Motor neuron (in vitro differentiated cells): ENCODE data around the gene SYT6. TPM values are rescaled to one million over a fixed set of nuclear protein-coding genes. Genes with fewer than 3 reads are reported as not detected.

ENCODE experiments used
- ATAC-seq, 8 experiments: fragments of 200-7000 bp; cut with Tn5 transposase; replicated peaks in 6 of 8; 2 replicates each; pipeline ENCODE4 v1.8.0; 2021; ENCODE audit warnings: mild to moderate bottlenecking in 8 of 8, moderate library complexity in 8 of 8
- H3K27ac ChIP-seq, 2 donors: fragments of 250-450 bp; sonication (Bioruptor Pico); 2 replicates each; pipeline ENCODE4 v1.9.0; 2021; ENCODE audit warnings: antibody characterized with exemption in 2 of 2, mild to moderate bottlenecking in 2 of 2, moderate library complexity in 1 of 2
- H3K4me1 ChIP-seq, 2 donors: fragments of 250-450 bp; sonication (Bioruptor Pico); replicated peaks in 1 of 2; 2 replicates each; pipeline ENCODE4 v1.6.1; 2021; ENCODE audit warnings: antibody characterized with exemption in 2 of 2, mild to moderate bottlenecking in 2 of 2, moderate library complexity in 1 of 2
- H3K4me3 ChIP-seq, 5 donors: fragments of 250-450 bp; sonication (Bioruptor Pico); 2 replicates each; pipeline ENCODE4 v1.9.0; 2021; ENCODE audit warnings: antibody characterized with exemption in 5 of 5, mild to moderate bottlenecking in 5 of 5, moderate library complexity in 4 of 5
- WGBS, 10 experiments: fragments of 450-650 bp; shearing (Covaris generic); methylation state at CpG; one replicate each; pipeline ENCODE4 v1.0.0; 2022; 5-methylcytosine and 5-hydroxymethylcytosine counted together
- in situ Hi-C, 9 experiments: fragments of 400-800 bp; cut with MboI; loops; one replicate each; pipeline ENCODE4 v1.15.0; 2021; ENCODE audit warnings: low sequenced_read_pairs in 9 of 9, low pct_unique_long_range_greater_than_20kb in 2 of 9; ENCODE audit not compliant: unreplicated experiment in 9 of 9
- total RNA-seq, 8 experiments: library from RNA; unstranded; fragments of 300-600 nt; gene quantifications; 2 replicates each; pipeline versions ENCODE4 v1.2.3 to v1.2.4, GENCODE V29; 2022

Gene SYT6
- total RNA-seq, 8 experiments from 2014 or later, result 0.10 to 13.9 (median 10.7) TPM; not detected in 1

DNA sequence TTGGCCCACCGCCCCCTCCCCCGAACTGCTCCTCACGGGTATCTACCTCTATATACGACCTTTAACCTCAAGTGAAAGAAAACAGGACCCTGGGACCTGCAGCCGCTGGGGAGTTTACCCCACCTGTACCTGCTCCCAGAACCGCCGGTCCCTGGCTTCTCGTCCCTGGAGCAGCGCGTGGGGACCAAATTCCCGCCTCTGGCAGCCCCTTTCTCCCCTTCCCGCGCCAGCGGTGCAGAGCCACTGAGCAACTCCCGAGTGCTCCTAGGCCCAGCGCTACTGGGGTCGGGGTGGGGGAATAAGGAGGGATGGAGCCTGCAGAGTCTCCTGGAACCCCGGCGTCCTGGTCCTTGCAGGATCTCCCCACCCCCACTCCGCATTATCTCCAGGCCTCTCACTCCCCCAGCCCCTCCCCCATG, 1.6 kb downstream of the SYT6 start:
- ATAC-seq, result peak in 5 of 8 experiments; percentile 23 to 45 (median 37)
- Histone ChIP-seq H3K4me1 (peaks cover 20 to 29% of the 10 kb centered on the region in 2 donors), H3K4me3 (peak overlapping the region; percentile 40 to 61 (median 52)), H3K27ac (no peak overlapping the region)
- in situ Hi-C loops, result loop anchor here in 1 of 9 experiments (25.0 kb wide), 1 partner anchor 90 kb away; no protein-coding TSS in a partner anchor
- 0% methylated on average over 1 of the region's 20 CpGs; no CpG with 5 or more reads in 9 of the 10 experiments for WGBS, 10 experiments

- in situ Hi-C loops, result loop anchor here in 1 of 9 experiments (25.0 kb wide), 1 partner anchor 88 kb away; no protein-coding TSS in a partner anchor
- no peak overlapping the region for H3K4me3 ChIP-seq
- H3K27ac ChIP-seq, result no peak overlapping the region
- no peak for ATAC-seq
- 17 to 83% (median 68%) methylated on average over 1 to 2 of the region's 2 CpGs; no CpG with 5 or more reads in 1 of the 10 experiments for WGBS, 10 experiments
- H3K4me1 ChIP-seq, result peaks cover 16 to 27% of the 10 kb centered on the region in 2 donors
These were observed 3.7 kb downstream of the SYT6 start for GRCh38 chr1:114150016-114150415.

DNA sequence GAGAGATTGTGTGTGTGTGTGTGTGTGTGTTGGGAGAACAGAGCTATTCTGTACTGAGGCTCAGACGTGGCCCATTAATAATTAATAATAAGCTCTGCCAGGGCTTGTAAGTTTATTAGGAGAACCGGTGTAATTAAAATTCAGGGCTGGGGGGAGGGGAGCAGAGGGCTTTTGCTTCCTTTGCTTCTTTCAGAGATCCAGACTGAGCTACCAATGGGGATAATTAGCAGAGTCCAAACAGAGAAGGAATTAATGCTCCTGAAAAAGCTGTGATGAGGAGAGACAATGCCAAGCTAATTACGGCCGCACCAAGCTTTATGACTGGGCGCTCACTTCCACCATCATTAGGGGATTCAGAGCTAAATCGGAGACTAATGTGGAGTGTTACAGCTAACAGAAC, 4.5 kb downstream of the SYT6 start:
- Histone ChIP-seq H3K27ac (no peak overlapping the region), H3K4me1 (peaks cover 11 to 22% of the 10 kb centered on the region in 2 donors), H3K4me3 (no peak overlapping the region)
- in situ Hi-C loops, result no loop called here
- 0 to 86% (median 82%) methylated on average over 1 to 6 of the region's 6 CpGs; no CpG with 5 or more reads in 3 of the 10 experiments for WGBS, 10 experiments
- no peak for ATAC-seq

GRCh38 chr1:114145504-114146151, 8.0 kb downstream of the SYT6 start:
- 17 to 75% (median 52%) methylated on average over 1 to 2 of the region's 2 CpGs; no CpG with 5 or more reads in 4 of the 10 experiments for WGBS, 10 experiments
- in situ Hi-C loops, result no loop called here
- Histone ChIP-seq H3K4me1 (peaks cover 0 to 12% of the 10 kb centered on the region in 2 donors), H3K27ac (no peak overlapping the region), H3K4me3 (no peak overlapping the region)
- ATAC-seq, result peak in 4 of 8 experiments; percentile 33 to 89 (median 61)

DNA sequence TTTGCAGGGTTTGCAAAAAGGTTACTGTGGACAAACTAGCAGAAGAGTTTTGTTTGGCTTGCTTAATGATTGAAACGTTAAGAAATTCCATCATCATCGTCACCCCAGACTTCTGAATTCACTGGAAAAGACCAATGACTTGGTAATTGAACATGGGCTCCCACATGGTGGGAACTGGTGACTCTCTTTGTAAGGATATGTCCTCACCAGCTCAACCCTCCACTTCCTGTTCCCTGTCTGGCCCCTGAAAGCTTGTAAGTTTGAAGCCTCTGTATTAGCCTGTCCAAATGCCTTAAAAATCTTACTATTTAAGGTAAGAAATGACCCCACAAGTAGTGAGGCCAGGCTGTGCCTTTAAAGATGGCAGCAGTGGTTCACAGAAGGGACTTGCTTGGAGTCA, 9.7 kb downstream of the SYT6 start:
- H3K27ac ChIP-seq, result no peak overlapping the region
- H3K4me1 ChIP-seq, result peaks cover 0 to 12% of the 10 kb centered on the region in 2 donors
- no peak for ATAC-seq
- in situ Hi-C loops, result no loop called here
- no peak overlapping the region for H3K4me3 ChIP-seq
- WGBS, 10 experiments, result 29 to 100% (median 72%) methylated on average over 1 to 2 of the region's 2 CpGs; no CpG with 5 or more reads in 4 of the 10 experiments

GRCh38 chr1:114139540-114139939, 14.1 kb downstream of the SYT6 start:
- ATAC-seq, result no peak
- H3K27ac ChIP-seq, result no peak overlapping the region
- H3K4me3 ChIP-seq, result no peak overlapping the region
- in situ Hi-C loops, result no loop called here
- 45 to 100% (median 100%) methylated on average over 2 to 8 of the region's 10 CpGs; no CpG with 5 or more reads in 5 of the 10 experiments for WGBS, 10 experiments
- peaks cover 7 to 12% of the 10 kb centered on the region in 2 donors for H3K4me1 ChIP-seq

DNA sequence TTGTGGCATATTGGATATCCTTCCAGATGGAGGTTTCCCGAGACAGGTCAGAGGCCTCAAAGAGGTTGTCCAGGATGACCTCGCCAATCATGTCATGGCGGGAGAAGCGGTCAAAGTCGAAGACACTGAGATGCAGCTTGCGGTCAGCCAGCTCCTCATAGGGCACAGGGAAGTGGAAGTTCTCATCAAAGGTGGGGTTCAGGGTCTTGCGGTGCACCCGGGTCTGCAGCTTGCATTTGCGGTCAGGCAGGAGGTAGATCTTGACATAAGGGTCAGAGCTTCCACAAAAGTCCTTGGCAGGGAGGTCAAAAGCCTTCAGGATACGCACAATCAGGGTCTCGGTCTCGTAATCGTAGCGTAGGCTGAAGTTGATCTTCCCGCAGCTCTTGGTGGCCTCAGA, 16.2 kb downstream of the SYT6 start:
- no peak overlapping the region for H3K27ac ChIP-seq
- in situ Hi-C loops, result no loop called here
- WGBS, 10 experiments, result 67 to 98% (median 92%) methylated on average over 1 to 13 of the region's 15 CpGs; no CpG with 5 or more reads in 3 of the 10 experiments
- peaks cover 19 to 27% of the 10 kb centered on the region in 2 donors for H3K4me1 ChIP-seq
- ATAC-seq, result no peak
- no peak overlapping the region for H3K4me3 ChIP-seq

DNA sequence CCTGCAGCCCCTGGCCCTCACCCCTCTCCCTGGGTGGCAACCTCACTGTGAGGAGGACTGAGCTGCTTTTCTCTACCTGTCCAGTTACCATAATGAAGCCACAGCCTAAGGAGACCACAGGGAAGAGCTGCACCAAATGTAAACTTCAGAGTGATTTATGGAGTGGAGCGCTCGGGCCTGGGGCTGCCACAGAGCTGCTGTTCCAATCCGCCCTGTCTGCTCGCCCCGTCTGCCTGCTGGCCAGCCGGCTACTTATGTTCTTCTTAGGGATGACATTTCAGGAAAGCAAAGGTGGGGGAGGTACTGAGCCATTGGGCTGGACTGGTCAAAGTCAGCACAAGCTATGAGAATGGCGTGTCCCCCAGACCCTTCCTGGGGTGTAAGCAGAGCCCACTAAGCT, 17.9 kb downstream of the SYT6 start:
- Histone ChIP-seq H3K4me1 (peaks cover 22 to 31% of the 10 kb centered on the region in 2 donors), H3K4me3 (no peak overlapping the region), H3K27ac (no peak overlapping the region)
- in situ Hi-C loops, result no loop called here
- peak in 5 of 8 experiments; percentile 25 to 61 (median 53) for ATAC-seq
- 33 to 100% (median 72%) methylated on average over 1 to 7 of the region's 7 CpGs; no CpG with 5 or more reads in 3 of the 10 experiments for WGBS, 10 experiments

- no peak for ATAC-seq
- H3K4me3 ChIP-seq, result no peak overlapping the region
- in situ Hi-C loops, result no loop called here
- 54 to 100% (median 80%) methylated on average over 1 to 4 of the region's 4 CpGs; no CpG with 5 or more reads in 3 of the 10 experiments for WGBS, 10 experiments
- no peak overlapping the region for H3K27ac ChIP-seq
- H3K4me1 ChIP-seq, result peaks cover 22 to 31% of the 10 kb centered on the region in 2 donors
These were observed 19.2 kb downstream of the SYT6 start for GRCh38 chr1:114134518-114134917.

- in situ Hi-C loops, result no loop called here
- Histone ChIP-seq H3K4me3 (no peak overlapping the region), H3K4me1 (peaks cover 22 to 31% of the 10 kb centered on the region in 2 donors), H3K27ac (peak overlapping the region in 1 of 2 donors; percentile 63)
- ATAC-seq, result peak in 5 of 8 experiments; percentile 76 to 93 (median 87)
- 0 to 88% (median 48%) methylated on average over 1 to 7 of the region's 7 CpGs; no CpG with 5 or more reads in 2 of the 10 experiments for WGBS, 10 experiments
These were observed 20.5 kb downstream of the SYT6 start for GRCh38 chr1:114133129-114133528.

- Histone ChIP-seq H3K27ac (no peak overlapping the region), H3K4me1 (peaks cover 22 to 31% of the 10 kb centered on the region in 2 donors), H3K4me3 (no peak overlapping the region)
- in situ Hi-C loops, result no loop called here
- WGBS, 10 experiments, result 17 to 100% (median 89%) methylated on average over 1 to 4 of the region's 4 CpGs
- no peak for ATAC-seq
These were observed 22.0 kb downstream of the SYT6 start for GRCh38 chr1:114131526-114132220.

DNA sequence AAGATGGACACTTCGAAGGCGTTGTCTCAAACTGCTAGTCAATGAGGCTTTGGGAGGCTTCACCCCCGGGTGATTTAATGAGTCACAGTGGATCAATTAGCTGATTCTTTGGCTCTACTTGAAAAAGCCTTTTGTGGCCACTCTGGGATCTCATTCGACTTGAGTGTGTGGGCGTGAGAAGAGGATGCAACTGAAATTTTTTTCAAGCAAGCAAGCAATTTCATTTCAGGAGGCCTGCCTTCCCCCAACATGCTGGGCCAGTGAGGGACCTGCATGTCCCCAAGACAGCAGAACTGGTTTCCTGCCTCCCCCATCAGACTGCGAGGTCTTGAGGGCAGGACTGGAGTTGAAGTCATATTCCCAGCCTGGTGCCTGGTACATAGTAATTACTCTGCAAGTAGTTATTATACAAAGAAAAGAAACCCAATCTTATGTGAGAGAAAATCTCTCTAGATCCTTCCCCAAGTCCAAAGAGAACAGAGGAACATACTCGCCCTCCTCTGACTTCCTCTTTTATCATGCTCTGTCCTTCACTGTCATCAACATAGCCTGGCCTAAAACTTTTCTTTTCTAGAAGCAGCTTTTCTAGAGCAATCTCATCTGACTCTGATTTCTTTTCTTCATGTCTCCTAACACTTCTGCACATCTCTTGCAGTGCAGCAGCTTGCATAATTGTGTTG, 22.7 kb downstream of the SYT6 start:
- 60 to 88% (median 78%) methylated on average over 2 to 7 of the region's 7 CpGs for WGBS, 10 experiments

GRCh38 chr1:114130213-114130612, 23.5 kb downstream of the SYT6 start:
- ATAC-seq, result no peak
- no peak overlapping the region for H3K27ac ChIP-seq
- in situ Hi-C loops, result no loop called here
- peaks cover 14 to 19% of the 10 kb centered on the region in 2 donors for H3K4me1 ChIP-seq
- 52 to 100% (median 82%) methylated on average over 2 to 4 of the region's 4 CpGs; no CpG with 5 or more reads in 2 of the 10 experiments for WGBS, 10 experiments
- H3K4me3 ChIP-seq, result no peak overlapping the region

More for the DNA sequence above, 22.7 kb downstream of the SYT6 start:
- H3K27ac ChIP-seq, result no peak overlapping the region
- H3K4me1 ChIP-seq, result peaks cover 19 to 25% of the 10 kb centered on the region in 2 donors
- in situ Hi-C loops, result no loop called here
- ATAC-seq, result no peak
- H3K4me3 ChIP-seq, result no peak overlapping the region
